Measurements from ENCODE around the gene ACP3.
"Not testable (repeated sequence)": the region's sequence is repeated elsewhere in the genome, so short reads cannot be mapped to it uniquely, and the experiment has no call there.

Gene ACP3

GRCh38 chr3:132360717-132361116, 43.5 kb downstream of the ACP3 start:
- DNase-seq (ENCODE audit: low read depth in 2 of 2): no peak

GRCh38 chr3:132362329-132362728, 45.1 kb downstream of the ACP3 start:
- DNase-seq (ENCODE audit: low read depth in 2 of 2): no peak

GRCh38 chr3:132368515-132368914, 51.3 kb downstream of the ACP3 start:
- no peak for DNase-seq (ENCODE audit: low read depth in 2 of 2)

- DNase-seq (ENCODE audit: low read depth in 2 of 2): no peak
These were observed 51.8 kb downstream of the ACP3 start for GRCh38 chr3:132368962-132369361.

GRCh38 chr3:132376945-132377354, 59.7 kb downstream of the ACP3 start:
- DNase-seq (ENCODE audit: low read depth in 2 of 2): not testable (repeated sequence)

- DNase-seq (ENCODE audit: low read depth in 2 of 2): no peak
These were observed 61.0 kb downstream of the ACP3 start for GRCh38 chr3:132378048-132378762.

- DNase-seq (ENCODE audit: low read depth in 2 of 2): no peak
These were observed 61.6 kb downstream of the ACP3 start for GRCh38 chr3:132378846-132379245.

- no peak for DNase-seq (ENCODE audit: low read depth in 2 of 2)
These were observed 63.7 kb downstream of the ACP3 start for GRCh38 chr3:132380920-132381319.

GRCh38 chr3:132381348-132381944, 64.2 kb downstream of the ACP3 start:
- no peak for DNase-seq (ENCODE audit: low read depth in 2 of 2)

- DNase-seq (ENCODE audit: low read depth in 2 of 2): no peak
These were observed 65.1 kb downstream of the ACP3 start for GRCh38 chr3:132382267-132382666.

- DNase-seq (ENCODE audit: low read depth in 2 of 2): no peak
These were observed 65.5 kb downstream of the ACP3 start for GRCh38 chr3:132382688-132383194.

- DNase-seq (ENCODE audit: low read depth in 2 of 2): no peak
These were observed 69.1 kb downstream of the ACP3 start for GRCh38 chr3:132386259-132386658.

GRCh38 chr3:132392675-132393074, 75.5 kb downstream of the ACP3 start:
- DNase-seq (ENCODE audit: low read depth in 2 of 2): not testable (repeated sequence)

- no peak for DNase-seq (ENCODE audit: low read depth in 2 of 2)
These were observed 77.1 kb downstream of the ACP3 start for GRCh38 chr3:132394320-132394719.

- DNase-seq (ENCODE audit: low read depth in 2 of 2): no peak
These were observed 77.9 kb downstream of the ACP3 start for GRCh38 chr3:132395126-132395525.

- DNase-seq (ENCODE audit: low read depth in 2 of 2): no peak
These were observed 79.0 kb downstream of the ACP3 start for GRCh38 chr3:132396255-132396654.

- not testable (repeated sequence) for DNase-seq (ENCODE audit: low read depth in 2 of 2)
These were observed 79.6 kb downstream of the ACP3 start for GRCh38 chr3:132396776-132397175.

GRCh38 chr3:132399054-132399929, 82.1 kb downstream of the ACP3 start:
- no peak for DNase-seq (ENCODE audit: low read depth in 2 of 2)

GRCh38 chr3:132401255-132401654, 84.0 kb downstream of the ACP3 start:
- DNase-seq (ENCODE audit: low read depth in 2 of 2): no peak

- DNase-seq (ENCODE audit: low read depth in 2 of 2): no peak
These were observed 87.1 kb downstream of the ACP3 start for GRCh38 chr3:132404276-132404675.

GRCh38 chr3:132405188-132405587, 88.0 kb downstream of the ACP3 start:
- DNase-seq (ENCODE audit: low read depth in 2 of 2): no peak

GRCh38 chr3:132405609-132406299, 88.5 kb downstream of the ACP3 start:
- no peak for DNase-seq (ENCODE audit: low read depth in 2 of 2)
